Loucy (cell line): ENCODE data around the gene NPW.

Experiments
- H2AFZ ChIP-seq: fragments of 200-600 bp; sonication (generic); 2 replicates; pipeline ENCODE4 v1.6.0; 2016; ENCODE audit warnings: antibody characterized with exemption, mild to moderate bottlenecking, low read length, moderate library complexity
- H3F3A ChIP-seq: fragments of 200-600 bp; 2 replicates; pipeline ENCODE4 v1.6.0; 2016; ENCODE audit warnings: antibody characterized with exemption, low read depth, mild to moderate bottlenecking
- H3K27me3 ChIP-seq: fragments of 200-600 bp; sonication (generic); 2 replicates; pipeline ENCODE4 v1.6.1; 2014; ENCODE audit warnings: low read length, mild to moderate bottlenecking; ENCODE audit not compliant: insufficient read depth, poor library complexity, severe bottlenecking
- H3K36me3 ChIP-seq: fragments of 200-600 bp; sonication (generic); 2 replicates; pipeline ENCODE4 v1.6.1; 2016; ENCODE audit warnings: low read length; ENCODE audit not compliant: insufficient read depth
- H3K4me1 ChIP-seq: fragments of 200-600 bp; sonication (generic); 2 replicates; pipeline ENCODE4 v1.5.1; 2014; ENCODE audit warnings: low read length, mild to moderate bottlenecking; ENCODE audit not compliant: insufficient read depth, poor library complexity, severe bottlenecking
- H3K4me2 ChIP-seq: fragments of 200-600 bp; sonication (generic); 2 replicates; pipeline ENCODE4 v1.6.0; 2014; ENCODE audit warnings: antibody characterized with exemption, low read length, low read depth, mild to moderate bottlenecking; ENCODE audit not compliant: poor library complexity, severe bottlenecking
- H3K4me3 ChIP-seq: fragments of 200-600 bp; sonication (generic); 2 replicates; pipeline ENCODE4 v1.5.1; 2014; ENCODE audit warnings: low read length, mild to moderate bottlenecking, mixed read lengths; ENCODE audit not compliant: poor library complexity, severe bottlenecking
- H3K79me2 ChIP-seq: fragments of 200-600 bp; sonication (generic); 2 replicates; pipeline ENCODE4 v1.6.1; 2014; ENCODE audit warnings: low read length; ENCODE audit not compliant: insufficient read depth
- H3K9ac ChIP-seq: fragments of 200-600 bp; sonication (generic); 2 replicates; pipeline ENCODE4 v1.6.0; 2014; ENCODE audit warnings: mild to moderate bottlenecking, low read depth, low read length, moderate library complexity; ENCODE audit not compliant: poor library complexity, severe bottlenecking
- H3K9me2 ChIP-seq: fragments of 200-600 bp; sonication (generic); replicated peaks from 2 replicates; pipeline ENCODE4 v1.6.1; 2016; ENCODE audit warnings: low read depth, low read length, mixed read lengths
- H3K9me3 ChIP-seq: fragments of 200-600 bp; sonication (generic); 2 replicates; pipeline ENCODE4 v1.6.1; 2014; ENCODE audit warnings: mild to moderate bottlenecking, antibody characterized with exemption, low read length, low read depth; ENCODE audit not compliant: insufficient read depth
- H4K20me1 ChIP-seq: fragments of 200-600 bp; sonication (generic); 2 replicates; pipeline ENCODE4 v1.6.0; 2014; ENCODE audit warnings: antibody characterized with exemption, low read length, mild to moderate bottlenecking; ENCODE audit not compliant: insufficient read depth, poor library complexity, severe bottlenecking
- EZH2phosphoT487 ChIP-seq: fragments of 200-600 bp; IDR thresholded peaks from 2 replicates; pipeline ENCODE4 v1.6.1; 2018; ENCODE audit warnings: antibody characterized with exemption, mild to moderate bottlenecking, moderate library complexity, borderline replicate concordance
- TF ChIP-seq, protein P1 (sequence below): fragments of 200-600 bp; sonication (generic); conservative IDR thresholded peaks from 2 replicates; pipeline ENCODE4 v1.5.1; 2014; ENCODE audit warnings: mild to moderate bottlenecking, antibody characterized with exemption, low read length

NPW gene

GRCh38 chr16:2056681-2057407, 37.3 kb downstream of the NPW start:
- H4K20me1 ChIP-seq, result no peaks in the 10 kb centered on the region
- H3K9me3 ChIP-seq, result no peaks in the 10 kb centered on the region
- H3K4me3 ChIP-seq, result no peak overlapping the region
- H3K9ac ChIP-seq, result no peak overlapping the region
- H3F3A ChIP-seq, result no peaks in the 10 kb centered on the region
- H3K4me2 ChIP-seq, result no peak overlapping the region
- no peaks in the 10 kb centered on the region for H3K4me1 ChIP-seq
- no peak overlapping the region for H2AFZ ChIP-seq
- H3K79me2 ChIP-seq, result no peaks in the 10 kb centered on the region
- H3K27me3 ChIP-seq, result no peaks in the 10 kb centered on the region
- TF ChIP-seq, protein P1, sequence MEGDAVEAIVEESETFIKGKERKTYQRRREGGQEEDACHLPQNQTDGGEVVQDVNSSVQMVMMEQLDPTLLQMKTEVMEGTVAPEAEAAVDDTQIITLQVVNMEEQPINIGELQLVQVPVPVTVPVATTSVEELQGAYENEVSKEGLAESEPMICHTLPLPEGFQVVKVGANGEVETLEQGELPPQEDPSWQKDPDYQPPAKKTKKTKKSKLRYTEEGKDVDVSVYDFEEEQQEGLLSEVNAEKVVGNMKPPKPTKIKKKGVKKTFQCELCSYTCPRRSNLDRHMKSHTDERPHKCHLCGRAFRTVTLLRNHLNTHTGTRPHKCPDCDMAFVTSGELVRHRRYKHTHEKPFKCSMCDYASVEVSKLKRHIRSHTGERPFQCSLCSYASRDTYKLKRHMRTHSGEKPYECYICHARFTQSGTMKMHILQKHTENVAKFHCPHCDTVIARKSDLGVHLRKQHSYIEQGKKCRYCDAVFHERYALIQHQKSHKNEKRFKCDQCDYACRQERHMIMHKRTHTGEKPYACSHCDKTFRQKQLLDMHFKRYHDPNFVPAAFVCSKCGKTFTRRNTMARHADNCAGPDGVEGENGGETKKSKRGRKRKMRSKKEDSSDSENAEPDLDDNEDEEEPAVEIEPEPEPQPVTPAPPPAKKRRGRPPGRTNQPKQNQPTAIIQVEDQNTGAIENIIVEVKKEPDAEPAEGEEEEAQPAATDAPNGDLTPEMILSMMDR, result no peak
- TF ChIP-seq EZH2phosphoT487, result no peak
- H3K9me2 ChIP-seq, result no peaks in the 10 kb centered on the region
- H3K36me3 ChIP-seq, result no peaks in the 10 kb centered on the region

GRCh38 chr16:2057438-2057837, 37.9 kb downstream of the NPW start:
- H3K36me3 ChIP-seq, result no peaks in the 10 kb centered on the region
- H3F3A ChIP-seq, result no peaks in the 10 kb centered on the region
- TF ChIP-seq EZH2phosphoT487, result no peak
- TF ChIP-seq, protein P1, result no peak
- no peaks in the 10 kb centered on the region for H3K79me2 ChIP-seq
- H3K4me3 ChIP-seq, result no peak overlapping the region
- H3K4me2 ChIP-seq, result no peak overlapping the region
- H2AFZ ChIP-seq, result no peak overlapping the region
- H3K27me3 ChIP-seq, result no peaks in the 10 kb centered on the region
- H3K9ac ChIP-seq, result no peak overlapping the region
- H3K9me2 ChIP-seq, result no peaks in the 10 kb centered on the region
- H4K20me1 ChIP-seq, result no peaks in the 10 kb centered on the region
- no peaks in the 10 kb centered on the region for H3K4me1 ChIP-seq
- H3K9me3 ChIP-seq, result no peaks in the 10 kb centered on the region

DNA sequence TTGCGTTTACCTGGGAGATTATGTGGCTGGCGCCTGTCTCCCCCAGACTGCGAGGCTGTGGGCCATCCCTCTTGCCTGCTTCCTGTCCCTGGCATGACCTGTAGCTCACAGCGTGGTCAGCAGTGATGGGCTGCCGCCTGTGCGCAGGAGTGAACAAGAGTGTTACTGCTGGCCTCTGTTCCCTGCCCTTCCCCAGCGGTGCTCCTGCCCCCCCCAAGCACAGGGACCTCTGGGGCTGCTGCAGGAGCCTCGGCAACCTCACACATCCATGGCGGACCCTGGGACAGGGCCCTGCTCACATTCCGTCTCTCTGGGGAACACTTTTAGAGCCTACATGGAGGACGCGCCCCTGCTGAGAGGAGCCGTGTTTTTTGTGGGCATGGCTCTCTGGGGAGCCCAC, 38.8 kb downstream of the NPW start:
- Histone ChIP-seq H2AFZ (no peak overlapping the region), H3K4me1 (no peaks in the 10 kb centered on the region), H3F3A (no peaks in the 10 kb centered on the region), H3K79me2 (no peaks in the 10 kb centered on the region), H3K27me3 (no peaks in the 10 kb centered on the region), H3K9me2 (no peaks in the 10 kb centered on the region), H3K36me3 (no peaks in the 10 kb centered on the region), H3K4me2 (no peak overlapping the region), H3K9me3 (no peaks in the 10 kb centered on the region), H3K4me3 (no peak overlapping the region), H3K9ac (no peak overlapping the region), H4K20me1 (no peaks in the 10 kb centered on the region)
- TF ChIP-seq, protein P1, result no peak
- TF ChIP-seq EZH2phosphoT487, result no peak
